NCI-H510A (cell line): Measurements from ENCODE around the gene NOL11.
"Not testable (repeated sequence)": the region's sequence is repeated elsewhere in the genome, so short reads cannot be mapped to it uniquely, and the experiment has no call there.

Experiments used
- DNase-seq: peaks from one replicate; lab custom pipeline; 2025; lab: John Stamatoyannopoulos, UW

Gene NOL11

DNA sequence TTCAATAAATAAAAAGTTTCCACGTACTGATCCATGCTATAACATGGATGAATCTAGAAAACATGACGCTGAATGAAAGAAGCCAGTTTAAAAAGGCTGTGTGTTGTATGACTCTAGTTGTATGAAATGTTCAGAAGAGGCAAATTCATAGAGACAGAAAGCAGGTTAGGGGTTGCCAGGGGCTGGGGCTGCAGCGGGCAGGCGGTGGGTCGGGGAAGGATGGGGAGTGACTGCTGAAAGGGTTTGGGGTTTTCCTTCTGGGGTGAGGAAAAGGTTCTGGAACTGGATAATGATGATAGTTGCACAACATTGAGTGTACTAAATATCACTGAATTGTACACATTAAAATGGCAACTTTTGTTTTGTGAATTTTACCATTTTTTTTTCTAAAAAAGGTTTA is 36.3 kb downstream of the NOL11 start:
- DNase-seq, result no peak

DNA sequence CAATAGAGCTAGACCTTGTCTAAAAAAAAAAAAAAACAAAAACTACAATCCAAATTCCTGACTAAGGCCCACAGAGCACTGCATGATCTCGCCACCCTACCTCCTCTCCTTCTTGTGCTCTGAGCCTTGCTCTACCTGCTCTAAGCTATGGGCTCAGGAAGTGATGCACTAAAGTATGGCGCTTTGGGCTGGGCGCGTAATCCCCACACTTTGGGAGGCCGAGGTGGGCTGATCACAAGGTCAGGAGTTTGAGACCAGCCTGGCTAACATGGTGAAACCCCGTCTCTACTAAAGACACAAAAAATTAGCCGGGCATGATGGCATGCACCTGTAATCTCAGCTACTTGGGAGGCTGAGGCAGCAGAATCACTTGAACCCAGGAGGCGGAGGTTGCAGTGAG is 37.0 kb downstream of the NOL11 start:
- DNase-seq, result not testable (repeated sequence)

GRCh38 chr17:67756766-67757165 is 39.0 kb downstream of the NOL11 start:
- DNase-seq, result not testable (repeated sequence)

DNA sequence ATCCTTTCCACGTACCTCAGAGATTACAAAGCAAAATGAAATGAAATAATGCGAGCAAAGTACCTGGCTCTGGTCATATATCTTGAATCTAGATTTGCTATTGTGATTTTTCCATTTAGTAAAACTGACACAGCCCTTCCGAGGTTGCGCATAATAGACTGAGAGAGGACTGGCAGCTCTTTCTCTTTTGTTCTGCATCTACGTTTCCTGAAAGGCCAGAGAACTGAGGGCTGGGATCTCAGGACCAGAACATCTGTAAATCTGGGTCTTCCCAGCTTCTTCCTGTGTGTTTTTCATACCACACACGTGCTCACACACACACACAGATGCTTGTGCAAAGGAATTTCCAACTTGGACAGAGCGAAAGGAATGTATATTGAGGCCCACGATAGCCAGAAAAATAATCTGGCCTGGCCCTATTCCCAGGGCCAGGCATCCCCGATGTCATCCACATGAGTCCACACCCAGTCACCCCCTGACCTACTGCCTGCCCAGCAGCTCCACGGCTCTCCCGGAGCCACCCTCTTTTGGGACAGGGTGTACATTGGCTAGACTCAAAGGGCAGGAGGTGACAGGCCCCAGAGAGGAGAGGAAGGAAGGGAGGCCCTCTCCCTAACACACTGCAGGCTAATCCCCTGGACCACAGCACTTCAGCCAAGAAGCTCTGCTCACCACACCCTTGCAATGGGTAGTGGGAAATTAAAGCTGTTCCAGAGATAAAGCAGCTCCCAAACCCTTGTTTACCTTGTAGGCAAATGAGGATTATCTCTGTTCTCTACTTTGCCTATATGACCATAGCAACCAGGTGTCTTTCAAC is 41.8 kb downstream of the NOL11 start:
- DNase-seq, result no peak

DNA sequence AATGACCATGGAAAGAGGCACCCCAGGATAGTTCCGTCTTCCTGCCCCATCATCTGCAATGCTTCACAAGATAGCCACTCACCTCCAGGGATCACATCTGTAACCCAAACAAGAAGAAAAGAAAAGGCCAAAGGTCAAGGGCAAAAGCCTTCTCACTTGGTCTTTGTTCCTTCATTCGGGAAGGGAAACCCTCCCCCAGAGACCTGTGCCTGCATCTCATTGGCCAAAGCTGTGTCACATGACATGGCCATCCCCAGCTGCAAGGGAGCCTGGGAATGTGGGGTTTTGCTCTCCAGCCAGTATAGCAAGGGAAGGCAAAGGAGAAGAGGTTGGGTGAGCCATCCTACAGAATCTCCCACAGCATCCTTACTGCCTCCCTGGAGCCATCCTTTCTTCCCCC is 47.9 kb downstream of the NOL11 start:
- DNase-seq, result no peak

GRCh38 chr17:67769231-67769630 is 51.5 kb downstream of the NOL11 start:
- DNase-seq, result no peak

DNA sequence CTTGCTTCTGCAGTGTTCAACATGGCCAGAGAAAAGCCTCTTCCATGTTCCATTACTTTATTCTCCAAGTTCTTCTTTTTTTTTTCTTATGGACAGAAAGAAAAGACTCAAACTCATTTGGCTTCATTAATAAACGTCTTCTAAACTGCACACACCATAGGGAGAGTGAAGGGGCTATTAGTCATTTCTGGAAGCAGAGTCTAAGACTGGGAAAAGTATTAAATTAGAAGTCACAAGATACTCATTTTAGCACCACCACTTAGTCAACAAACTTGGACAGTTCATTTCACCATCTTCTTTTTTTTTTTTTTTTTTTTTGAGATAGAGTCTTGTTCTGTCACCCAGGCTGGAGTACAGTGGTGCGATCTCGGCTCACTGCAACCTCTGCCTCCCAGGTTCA is 52.8 kb downstream of the NOL11 start:
- DNase-seq, result no peak

GRCh38 chr17:67772679-67773078 is 54.9 kb downstream of the NOL11 start:
- DNase-seq, result no peak

DNA sequence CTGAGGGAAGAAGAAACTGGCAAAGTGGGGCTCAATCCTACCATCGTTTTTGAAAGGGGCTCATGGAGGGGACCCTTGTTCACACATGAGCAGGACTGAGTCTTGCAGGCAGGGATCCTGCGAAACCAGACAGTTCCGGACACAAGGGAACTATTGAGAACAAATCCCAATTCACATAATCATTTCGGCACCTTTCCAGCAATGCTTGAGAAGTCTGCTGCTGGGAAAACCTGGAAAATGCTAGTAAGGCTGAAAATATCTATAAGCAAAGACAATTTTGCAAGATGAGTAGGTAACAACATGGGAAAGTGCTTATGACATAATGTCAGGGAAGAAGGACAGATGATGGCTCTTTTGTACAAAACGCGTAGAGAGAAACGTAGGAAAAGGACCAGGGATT is 55.5 kb downstream of the NOL11 start:
- DNase-seq, result no peak

- DNase-seq, result no peak
Observed at GRCh38 chr17:67779098-67779672, 61.4 kb downstream of the NOL11 start.

- DNase-seq, result no peak
Observed at GRCh38 chr17:67784364-67785121, 66.8 kb downstream of the NOL11 start.

GRCh38 chr17:67785122-67785477 is 67.4 kb downstream of the NOL11 start:
- no peak for DNase-seq

DNA sequence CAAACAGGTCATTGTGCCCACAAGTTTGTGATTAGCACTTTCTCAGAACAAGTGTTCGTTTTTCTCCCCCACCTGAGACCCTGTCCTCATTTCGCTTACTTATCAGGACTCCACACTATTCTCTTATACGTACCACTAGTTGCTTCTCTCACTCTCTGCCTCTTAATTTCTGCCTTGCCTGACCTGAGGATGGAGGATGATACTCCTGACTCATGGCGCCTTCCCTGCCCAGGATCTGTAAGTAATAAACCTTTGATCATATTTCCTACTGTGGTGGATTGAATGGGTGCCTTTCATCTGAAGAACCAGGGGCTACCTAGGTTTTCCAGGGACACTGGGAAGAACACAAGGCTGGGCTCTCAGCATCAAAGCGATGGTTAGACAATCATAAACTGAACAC is 67.8 kb downstream of the NOL11 start:
- DNase-seq, result no peak
